ENCODE results near the gene SND1. TPM values are rescaled to one million over a fixed set of nuclear protein-coding genes. Genes with fewer than 3 reads are reported as not detected.
A peak's percentile ranks its signal among the peaks of the same experiment; 100 is the strongest.

Gene SND1
- total and polyA plus RNA-seq, 5 experiments from 2014 or later: 80.1 to 105 (median 86.0) TPM

DNA sequence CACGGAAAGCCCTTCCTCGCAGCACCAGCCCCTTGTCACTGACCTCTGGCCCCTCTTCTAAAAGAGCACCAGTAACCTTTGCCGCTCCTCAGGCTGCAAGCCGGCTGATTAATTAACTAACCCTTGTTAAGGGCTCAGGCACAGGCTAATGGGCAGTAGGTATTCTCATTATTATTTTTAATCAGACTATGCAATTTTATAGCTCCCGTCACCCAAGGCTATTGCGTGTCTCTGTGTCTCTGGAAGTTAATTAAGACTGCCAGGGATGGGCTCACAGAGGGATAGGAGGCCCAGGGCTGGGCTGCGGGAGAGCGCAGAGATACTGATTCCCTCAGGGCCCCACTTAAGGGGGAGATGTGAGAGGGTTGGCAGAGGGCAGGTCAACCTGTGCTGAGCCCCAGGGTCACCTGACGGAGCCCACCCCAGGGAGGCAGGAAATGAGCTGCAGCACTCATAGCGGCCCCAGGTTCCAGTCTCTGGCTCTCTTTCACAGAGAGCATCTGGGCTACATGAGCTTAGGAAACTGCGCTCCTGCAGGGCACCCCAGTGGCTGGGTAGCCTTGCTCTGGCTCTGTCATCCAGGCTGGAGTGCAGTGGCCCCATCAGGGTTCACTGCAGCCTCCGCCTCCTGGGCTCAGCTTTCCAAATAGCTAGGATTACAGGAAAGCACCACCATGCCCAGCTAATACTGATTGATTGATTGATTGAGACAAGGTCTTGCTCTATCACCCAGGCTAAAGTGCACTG, 471.5 kb downstream of the SND1 start:
- POLR2A ChIA-PET: no interaction called here
- H3K27me3 Mint-ChIP-seq: no peaks in the 10 kb centered on the region
- H3K27ac Mint-ChIP-seq: peak overlapping the region in 1 of 10 donors; percentile 53
- H3K4me1 Mint-ChIP-seq: peaks cover 2 to 11% (median 10%) of the 10 kb centered on the region in 4 donors
- no peak overlapping the region for H3K4me3 Mint-ChIP-seq
- no peak for DNase-seq
- no peaks in the 10 kb centered on the region for H3K9me3 Mint-ChIP-seq
- ATAC-seq: no peak
- H3K36me3 Mint-ChIP-seq: no peaks in the 10 kb centered on the region

DNA sequence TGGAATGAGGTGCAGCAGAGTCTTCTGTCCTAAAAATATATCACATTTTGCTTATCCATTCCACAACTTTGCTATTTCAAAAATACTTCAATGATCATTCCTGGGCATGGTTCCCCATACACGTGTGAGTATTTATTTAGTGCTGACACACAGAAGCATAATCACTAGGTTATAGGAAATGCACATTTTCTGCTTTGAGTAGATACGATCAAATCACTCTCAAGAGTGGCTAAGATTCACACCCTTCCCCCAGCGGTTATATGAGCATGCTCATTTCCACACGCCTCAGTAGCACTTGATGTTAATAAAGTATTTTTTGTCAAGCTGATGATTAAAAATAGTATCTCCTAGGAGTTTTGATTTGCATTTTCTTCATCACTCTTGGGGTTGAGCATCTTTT, 472.8 kb downstream of the SND1 start:
- no peak for DNase-seq
- no peak overlapping the region for H3K4me3 Mint-ChIP-seq
- H3K36me3 Mint-ChIP-seq: no peaks in the 10 kb centered on the region
- ATAC-seq: no peak
- no peak overlapping the region for H3K27ac Mint-ChIP-seq
- H3K9me3 Mint-ChIP-seq: no peaks in the 10 kb centered on the region
- POLR2A ChIA-PET: no interaction called here
- no peaks in the 10 kb centered on the region for H3K27me3 Mint-ChIP-seq
- H3K4me1 Mint-ChIP-seq: peaks cover 2 to 10% (median 7%) of the 10 kb centered on the region in 4 donors

DNA sequence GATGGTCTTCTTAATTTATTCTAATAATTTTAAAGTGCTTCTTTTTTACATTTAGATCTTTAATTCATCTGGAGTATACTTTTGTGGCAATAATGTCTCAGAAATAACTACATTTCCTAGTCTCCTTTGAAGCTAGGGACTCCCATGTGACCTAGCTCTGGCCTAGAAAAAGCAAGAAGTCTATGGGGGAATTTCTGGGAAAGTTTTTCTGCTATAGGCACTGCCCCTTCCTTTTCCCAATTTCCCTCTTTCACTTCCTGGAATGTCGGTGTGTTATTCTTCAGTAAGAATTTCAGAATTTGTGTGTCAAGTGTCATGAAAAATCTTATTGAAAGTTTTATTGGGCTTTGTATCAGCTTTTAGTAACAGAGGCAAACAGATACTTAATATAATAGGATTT, 473.8 kb downstream of the SND1 start:
- no peak for ATAC-seq
- H3K9me3 Mint-ChIP-seq: no peaks in the 10 kb centered on the region
- peaks cover 2 to 10% (median 7%) of the 10 kb centered on the region in 4 donors for H3K4me1 Mint-ChIP-seq
- no peaks in the 10 kb centered on the region for H3K36me3 Mint-ChIP-seq
- H3K4me3 Mint-ChIP-seq: no peak overlapping the region
- no peaks in the 10 kb centered on the region for H3K27me3 Mint-ChIP-seq
- H3K27ac Mint-ChIP-seq: no peak overlapping the region
- no peak for DNase-seq
- POLR2A ChIA-PET: interaction anchor here (1.3 kb wide), 1 partner anchor 10 kb away, joined by 4 read pairs; no protein-coding TSS in a partner anchor

DNA sequence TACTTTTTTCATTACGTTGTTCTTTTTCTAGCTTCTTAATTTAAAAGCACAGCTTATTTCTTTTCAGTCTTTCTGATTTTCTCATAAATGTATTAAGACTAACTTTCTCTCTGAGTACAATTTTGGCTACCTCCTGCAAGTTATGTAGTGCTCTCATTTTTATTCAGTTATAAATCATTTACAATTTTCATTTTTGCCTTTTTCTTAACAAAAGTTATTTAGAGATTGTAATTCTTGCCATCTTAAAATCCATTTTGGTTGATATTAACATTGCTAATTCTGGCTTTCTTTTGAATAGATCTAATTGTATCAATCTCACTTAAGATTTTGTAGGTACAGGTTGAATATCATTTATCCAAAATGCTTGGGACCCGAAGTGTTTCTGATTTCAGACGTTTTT, 476.4 kb downstream of the SND1 start:
- Mint-ChIP-seq H3K4me3 (no peak overlapping the region), H3K27me3 (peaks cover 0 to 7% (median under 1%) of the 10 kb centered on the region in 5 donors), H3K36me3 (no peaks in the 10 kb centered on the region), H3K27ac (no peak overlapping the region), H3K9me3 (no peaks in the 10 kb centered on the region), H3K4me1 (peaks cover 2 to 9% (median 6%) of the 10 kb centered on the region in 4 donors)
- POLR2A ChIA-PET: no interaction called here
- ATAC-seq (no peak), DNase-seq (no peak)

DNA sequence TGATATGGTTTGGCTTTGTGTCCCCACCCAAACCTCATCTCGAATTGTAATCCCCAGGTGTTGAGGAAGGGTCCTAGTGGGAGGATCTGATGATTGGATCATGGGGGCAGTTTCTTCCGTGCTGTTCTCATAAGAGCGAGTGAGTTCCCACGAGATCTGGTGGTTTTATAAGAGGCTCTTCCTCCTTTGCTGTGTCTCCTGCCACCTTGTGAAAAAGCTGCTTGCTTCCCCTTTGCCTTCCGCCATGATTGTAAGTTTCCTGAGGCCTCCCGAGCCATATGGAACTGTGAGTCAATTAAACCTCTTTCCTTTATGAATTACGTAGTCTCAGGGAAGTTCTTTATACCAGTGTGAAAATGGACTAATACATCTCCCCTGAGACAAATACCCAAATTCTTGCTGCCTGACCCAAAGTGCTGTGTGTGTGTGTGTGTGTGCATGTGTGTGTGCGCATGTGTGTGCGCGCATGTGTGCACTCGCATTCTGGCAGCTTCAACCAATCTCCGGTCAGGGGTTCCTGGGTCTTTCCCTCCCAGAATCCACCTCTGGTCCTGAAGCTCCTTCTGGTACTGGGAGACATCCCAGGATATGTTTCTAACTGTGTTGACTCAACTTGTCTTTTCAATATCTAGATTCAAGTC, 477.4 kb downstream of the SND1 start:
- Mint-ChIP-seq H3K4me1 (peaks cover 4 to 13% (median 9%) of the 10 kb centered on the region in 4 donors), H3K27me3 (peaks cover 6 to 14% (median 8%) of the 10 kb centered on the region in 5 donors), H3K4me3 (no peak overlapping the region), H3K36me3 (no peaks in the 10 kb centered on the region), H3K9me3 (no peaks in the 10 kb centered on the region), H3K27ac (no peak overlapping the region)
- no peak for ATAC-seq
- POLR2A ChIA-PET: no interaction called here
- no peak for DNase-seq

DNA sequence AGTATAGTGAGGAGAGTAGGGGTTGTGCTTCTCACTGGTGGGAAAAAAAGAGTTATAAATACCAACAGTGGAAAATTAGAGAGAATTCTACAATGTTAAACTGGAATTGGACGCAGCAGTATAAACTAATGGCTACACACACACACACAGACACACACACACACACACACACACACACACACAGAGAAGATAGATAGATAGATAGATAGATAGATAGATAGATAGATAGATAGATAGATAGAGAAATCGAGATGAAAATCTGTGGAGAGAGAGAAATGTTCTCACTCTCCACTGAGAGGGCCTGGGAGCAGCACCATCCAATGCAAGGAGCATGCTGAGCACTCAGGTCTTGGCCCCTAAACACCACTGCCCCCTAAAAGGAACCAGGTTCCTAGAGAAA, 479.1 kb downstream of the SND1 start:
- DNase-seq (no peak), ATAC-seq (no peak)
- H3K4me3 Mint-ChIP-seq: no peak overlapping the region
- no peak overlapping the region for H3K27ac Mint-ChIP-seq
- H3K9me3 Mint-ChIP-seq: peaks cover 0 to 2% (median 0%) of the 10 kb centered on the region in 9 donors
- no peaks in the 10 kb centered on the region for H3K36me3 Mint-ChIP-seq
- H3K4me1 Mint-ChIP-seq: peaks cover 10 to 17% (median 14%) of the 10 kb centered on the region in 4 donors
- peaks cover 14 to 23% (median 17%) of the 10 kb centered on the region in 5 donors for H3K27me3 Mint-ChIP-seq
- POLR2A ChIA-PET: no interaction called here

DNA sequence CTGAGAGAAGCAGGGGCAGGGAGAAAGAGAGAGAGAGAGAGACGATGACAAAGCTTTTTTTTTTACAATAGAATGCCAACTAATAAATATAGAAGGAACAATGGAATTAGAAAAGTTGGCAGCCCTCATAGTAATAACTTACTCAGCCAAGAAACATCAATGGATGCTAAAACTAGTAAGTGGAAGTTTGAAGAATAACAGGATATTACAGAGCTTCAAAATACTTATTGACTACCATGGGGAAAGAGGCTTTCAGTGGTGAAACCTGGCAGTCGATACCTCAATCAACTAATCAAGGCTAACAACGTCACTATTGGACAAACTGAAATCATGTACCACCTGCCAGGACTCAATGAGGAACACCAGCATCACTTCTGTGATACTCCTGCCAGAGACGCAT, 479.7 kb downstream of the SND1 start:
- peaks cover 0 to 2% (median 0%) of the 10 kb centered on the region in 9 donors for H3K9me3 Mint-ChIP-seq
- H3K27ac Mint-ChIP-seq: no peak overlapping the region
- POLR2A ChIA-PET: no interaction called here
- peaks cover 14 to 23% (median 17%) of the 10 kb centered on the region in 5 donors for H3K27me3 Mint-ChIP-seq
- H3K4me3 Mint-ChIP-seq: no peak overlapping the region
- ATAC-seq (no peak), DNase-seq (no peak)
- peaks cover 10 to 21% (median 16%) of the 10 kb centered on the region in 4 donors for H3K4me1 Mint-ChIP-seq
- no peaks in the 10 kb centered on the region for H3K36me3 Mint-ChIP-seq

DNA sequence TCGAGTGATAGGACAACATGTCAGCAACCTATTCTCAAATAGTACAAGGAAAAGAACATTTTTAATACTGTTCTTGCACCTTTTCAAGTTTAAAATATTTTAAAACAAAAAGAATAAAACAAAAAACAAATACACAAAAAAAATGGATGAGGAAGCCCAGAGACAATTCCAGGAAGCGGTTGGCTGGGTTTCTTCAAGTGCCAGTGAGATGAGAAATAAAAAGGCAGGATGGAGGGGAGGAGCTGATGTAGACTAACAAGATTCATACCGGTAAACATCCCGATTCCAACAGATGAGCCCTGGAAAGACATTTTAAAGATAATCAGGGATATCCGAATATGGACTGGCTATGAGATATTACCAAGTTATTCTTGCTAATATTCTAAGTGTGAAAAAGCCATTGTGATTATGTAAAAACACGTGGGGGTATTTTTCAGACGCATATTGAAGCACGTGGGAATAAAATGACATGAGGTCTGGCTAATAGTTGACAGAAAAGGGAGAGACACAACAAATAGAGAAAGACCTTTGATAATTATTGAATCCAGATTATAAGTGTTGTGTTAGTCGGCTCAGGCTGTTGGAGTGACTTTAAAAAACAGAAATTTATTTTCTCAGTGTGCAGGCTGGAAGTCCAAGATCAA, 480.6 kb downstream of the SND1 start:
- DNase-seq (no peak), ATAC-seq (no peak)
- Mint-ChIP-seq H3K36me3 (no peaks in the 10 kb centered on the region), H3K4me1 (peaks cover 10 to 21% (median 16%) of the 10 kb centered on the region in 4 donors), H3K9me3 (peaks cover 0 to 2% (median 0%) of the 10 kb centered on the region in 9 donors), H3K4me3 (peak overlapping the region in 1 of 10 donors; percentile 10), H3K27ac (no peak overlapping the region), H3K27me3 (peaks cover 14 to 23% (median 17%) of the 10 kb centered on the region in 5 donors)
- POLR2A ChIA-PET: interaction anchor here (0.6 kb wide), 1 partner anchor 68 kb away, joined by 3 read pairs; no protein-coding TSS in a partner anchor

DNA sequence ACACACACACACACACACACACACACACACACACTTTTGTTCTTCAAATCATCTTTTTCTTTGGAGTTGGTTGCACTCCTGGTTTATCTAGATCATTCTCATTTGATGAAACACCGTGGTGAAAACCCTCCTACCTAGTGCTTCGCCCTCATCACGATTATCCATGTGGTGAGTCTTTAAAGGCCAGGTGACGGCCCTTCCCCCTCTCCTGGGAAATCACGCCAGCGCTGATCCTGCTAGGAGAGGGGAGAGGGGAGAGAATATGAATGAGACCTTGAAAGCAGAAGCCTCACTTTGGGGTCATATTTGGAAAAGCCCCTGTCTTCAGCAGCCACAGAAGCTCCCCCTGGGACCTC, 483.1 kb downstream of the SND1 start:
- H3K36me3 Mint-ChIP-seq: no peaks in the 10 kb centered on the region
- ATAC-seq (peak in 1 of 2 donors; percentile 4), DNase-seq (no peak)
- peaks cover 10 to 21% (median 16%) of the 10 kb centered on the region in 4 donors for H3K4me1 Mint-ChIP-seq
- peaks cover 14 to 31% (median 17%) of the 10 kb centered on the region in 5 donors for H3K27me3 Mint-ChIP-seq
- H3K27ac Mint-ChIP-seq: peak overlapping the region in 6 of 10 donors; percentile 14 to 71 (median 56)
- peak overlapping the region; percentile 69 to 88 (median 81) for H3K4me3 Mint-ChIP-seq
- POLR2A ChIA-PET: interaction anchor here (1.0 to 1.5 kb wide), 4 partner anchors 9 to 31 kb away, joined by 4 to 9 read pairs (median 6); no protein-coding TSS in a partner anchor
- H3K9me3 Mint-ChIP-seq: peaks cover 0 to 4% (median under 1%) of the 10 kb centered on the region in 9 donors

DNA sequence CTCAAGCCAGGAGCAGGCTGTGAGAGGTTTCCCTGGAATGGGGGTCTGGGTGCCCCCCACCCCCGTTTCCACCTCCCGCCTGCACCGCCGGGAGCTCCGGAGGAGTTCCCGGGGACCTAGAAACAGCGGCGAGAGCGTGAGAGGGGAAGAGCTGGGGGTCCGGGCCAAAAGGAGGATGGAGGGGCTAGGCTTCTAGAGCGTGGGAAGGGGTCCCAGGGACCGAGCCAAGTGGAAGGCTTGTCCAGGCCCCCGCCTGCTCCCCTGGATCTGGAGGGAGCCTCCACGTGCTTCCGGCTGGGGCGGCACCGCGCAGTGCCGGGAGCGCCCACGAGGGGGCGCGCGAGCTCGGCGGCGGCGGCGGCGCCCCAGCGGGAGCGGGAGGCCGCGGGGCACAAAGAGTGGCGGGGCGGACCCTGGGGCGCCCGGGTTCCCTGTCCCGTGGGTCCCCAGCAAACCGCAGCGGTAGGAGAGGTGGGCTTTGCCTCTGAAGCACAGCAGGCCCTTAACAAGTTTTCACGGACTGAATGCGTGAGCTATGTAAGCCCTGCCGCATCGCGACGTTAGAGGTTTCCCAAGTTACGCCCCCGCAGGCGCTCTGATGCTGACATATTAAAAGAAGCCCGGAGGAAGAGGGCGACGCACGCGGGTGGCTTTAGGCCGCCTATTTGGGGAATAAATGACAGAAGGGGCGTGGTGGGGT, 483.7 kb downstream of the SND1 start:
- Mint-ChIP-seq H3K27me3 (peaks cover 14 to 31% (median 17%) of the 10 kb centered on the region in 5 donors), H3K36me3 (no peaks in the 10 kb centered on the region), H3K27ac (peak overlapping the region in 6 of 10 donors; percentile 50 to 74 (median 64)), H3K9me3 (peaks cover 0 to 8% (median 1%) of the 10 kb centered on the region in 9 donors), H3K4me3 (peak overlapping the region; percentile 79 to 91 (median 84)), H3K4me1 (peaks cover 10 to 21% (median 16%) of the 10 kb centered on the region in 4 donors)
- ATAC-seq: peak; percentile 93 to 94
- peak; percentile 36 to 77 (median 64) for DNase-seq
- POLR2A ChIA-PET: interaction anchor here (1.0 to 1.5 kb wide), 4 partner anchors 10 to 32 kb away, joined by 4 to 9 read pairs (median 6); no protein-coding TSS in a partner anchor

DNA sequence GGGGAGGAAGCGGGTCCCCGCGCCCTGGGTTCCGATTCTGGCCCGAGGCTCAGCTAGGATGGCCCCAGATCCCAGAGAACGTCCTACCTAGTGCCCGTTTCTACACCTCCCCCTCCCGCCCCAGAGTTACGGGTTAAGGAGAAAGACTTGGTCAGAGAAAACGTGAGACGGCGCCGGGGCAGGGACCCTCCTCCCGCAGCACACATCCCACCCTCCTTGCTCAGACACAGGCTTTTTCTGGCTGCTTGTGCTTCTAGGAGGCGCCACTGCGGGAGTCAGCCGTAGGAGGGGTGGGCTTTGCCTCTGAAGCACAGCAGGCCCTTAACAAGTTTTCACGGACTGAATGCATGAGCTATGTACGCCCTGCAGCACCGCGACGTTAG, 484.2 kb downstream of the SND1 start:
- DNase-seq (no peak), ATAC-seq (peak in 1 of 2 donors; percentile 4)
- H3K27me3 Mint-ChIP-seq: peaks cover 14 to 31% (median 17%) of the 10 kb centered on the region in 5 donors
- H3K27ac Mint-ChIP-seq: peak overlapping the region in 4 of 10 donors; percentile 50 to 74 (median 59)
- H3K9me3 Mint-ChIP-seq: peaks cover 0 to 8% (median 1%) of the 10 kb centered on the region in 9 donors
- H3K36me3 Mint-ChIP-seq: no peaks in the 10 kb centered on the region
- POLR2A ChIA-PET: interaction anchor here (1.4 to 1.5 kb wide), 3 partner anchors 10 to 32 kb away, joined by 4 to 9 read pairs (median 6); no protein-coding TSS in a partner anchor
- peak overlapping the region; percentile 75 to 91 (median 81) for H3K4me3 Mint-ChIP-seq
- H3K4me1 Mint-ChIP-seq: peaks cover 10 to 21% (median 16%) of the 10 kb centered on the region in 4 donors

DNA sequence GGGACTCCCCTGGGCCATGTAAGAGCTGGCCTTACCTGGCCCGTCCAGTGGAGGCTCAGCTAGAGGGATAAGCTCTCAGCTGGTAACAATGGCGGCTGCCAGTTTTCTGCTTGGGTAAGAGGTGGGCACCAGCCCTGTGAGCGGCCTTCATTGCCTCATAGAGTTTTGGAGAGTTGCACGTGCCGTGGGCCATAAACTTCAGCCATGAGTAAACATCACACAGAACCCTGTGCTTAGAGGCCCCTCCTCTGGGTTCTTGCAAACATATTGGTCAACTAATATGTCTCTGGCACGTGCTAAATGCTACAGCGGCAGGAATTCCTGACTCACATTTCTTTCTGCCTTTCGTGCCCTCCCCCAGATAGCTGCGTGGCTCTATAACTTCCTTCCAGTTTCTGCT, 485.2 kb downstream of the SND1 start:
- H3K4me1 Mint-ChIP-seq: peaks cover 10 to 21% (median 16%) of the 10 kb centered on the region in 4 donors
- peaks cover 14 to 28% (median 17%) of the 10 kb centered on the region in 5 donors for H3K27me3 Mint-ChIP-seq
- POLR2A ChIA-PET: no interaction called here
- DNase-seq (no peak), ATAC-seq (no peak)
- peaks cover 0 to 8% (median 1%) of the 10 kb centered on the region in 9 donors for H3K9me3 Mint-ChIP-seq
- no peaks in the 10 kb centered on the region for H3K36me3 Mint-ChIP-seq
- H3K4me3 Mint-ChIP-seq: peak overlapping the region in 8 of 10 donors; percentile 10 to 62 (median 33)
- no peak overlapping the region for H3K27ac Mint-ChIP-seq

Measured in naive thymus-derived CD8-positive, alpha-beta T cell (primary cell).